Endodermal cell (in vitro differentiated cells): Measurements from ENCODE around the gene RTL9. TPM values are rescaled to one million over a fixed set of nuclear protein-coding genes. Genes with fewer than 3 reads are reported as not detected.
"Not testable (repeated sequence)": the region's sequence is repeated elsewhere in the genome, so short reads cannot be mapped to it uniquely, and the experiment has no call there.

Experiments used
- DNase-seq: peaks from one replicate; pipeline ENCODE4 v3.0.0-alpha.2; 2017
- H3K27ac ChIP-seq: 2 replicates; pipeline ENCODE4 v1.5.1; 2013; ENCODE audit warnings: mild to moderate bottlenecking, low read depth, low read length, moderate library complexity
- H3K27me3 ChIP-seq: 2 replicates; pipeline ENCODE4 v1.6.1; 2013; ENCODE audit warnings: mild to moderate bottlenecking, low read length, moderate library complexity; ENCODE audit not compliant: insufficient read depth, control insufficient read depth, poor library complexity, severe bottlenecking
- H3K36me3 ChIP-seq: 2 replicates; pipeline ENCODE4 v1.7.0; 2013; ENCODE audit warnings: mild to moderate bottlenecking, low read length, moderate library complexity; ENCODE audit not compliant: control insufficient read depth, insufficient read depth
- H3K4me1 ChIP-seq: one replicate; pipeline ENCODE4 v1.7.0; 2013; ENCODE audit warnings: low read length; ENCODE audit not compliant: control insufficient read depth, insufficient read depth
- H3K4me3 ChIP-seq: 2 replicates; pipeline ENCODE4 v1.5.1; 2013; ENCODE audit warnings: mild to moderate bottlenecking, low read length, moderate library complexity
- H3K9ac ChIP-seq: 2 replicates; pipeline ENCODE4 v1.6.1; 2013; ENCODE audit warnings: mild to moderate bottlenecking, low read length, moderate library complexity; ENCODE audit not compliant: poor library complexity, severe bottlenecking; ENCODE audit errors: extremely low read depth
- H3K9me3 ChIP-seq: 2 replicates; pipeline ENCODE4 v1.6.1; 2013; ENCODE audit warnings: mild to moderate bottlenecking, low read length, moderate library complexity; ENCODE audit not compliant: control insufficient read depth
- H3K27ac Mint-ChIP-seq: 2 replicates; pipeline ENCODE4 v1.8.0; 2020; ENCODE audit warnings: mixed read lengths
- H3K27me3 Mint-ChIP-seq: 2 replicates; pipeline ENCODE4 v1.8.0; 2021; ENCODE audit warnings: mild to moderate bottlenecking, mixed read lengths; ENCODE audit not compliant: insufficient read depth
- H3K36me3 Mint-ChIP-seq: 2 replicates; pipeline ENCODE4 v1.8.0; 2020; ENCODE audit warnings: low read depth, mixed read lengths
- H3K4me1 Mint-ChIP-seq: 2 replicates; pipeline ENCODE4 v1.8.0; 2020; ENCODE audit warnings: mixed read lengths
- H3K4me3 Mint-ChIP-seq: 2 replicates; pipeline ENCODE4 v1.8.0; 2020; ENCODE audit warnings: mild to moderate bottlenecking, moderate library complexity, mixed read lengths
- H3K9me3 Mint-ChIP-seq: 2 replicates; pipeline ENCODE4 v1.8.0; 2020; ENCODE audit warnings: mild to moderate bottlenecking, mixed read lengths
- WGBS, 2 experiments: methylation state at CpG; one replicate each; pipeline versions ENCODE4 v1.1.5 to v1.1.7; 2013; ENCODE audit warnings: missing lambda C conversion rate in 2 of 2, mixed read lengths in 1 of 2; ENCODE audit not compliant: insufficient coverage in 1 of 2, insufficient read length in 1 of 2; 5-methylcytosine and 5-hydroxymethylcytosine counted together
- total RNA-seq, 2 donors: library from RNA; stranded (reverse); fragmentation: NEBNext Ultra II Directional in 1 of 2; extraction: Animal tissue kit (Norgen Biotek cat#: 25700) in 1 of 2; gene quantifications; 2 replicates in 1 of 2; 3 replicates in 1 of 2; pipeline ENCODE4 v1.2.1, GENCODE V29; 2021
- TF ChIP-seq, protein P1 (sequence below): fragments of 200-600 bp; sonication (generic); conservative IDR thresholded peaks from 2 replicates; pipeline ENCODE4 v1.5.0; 2021; ENCODE audit warnings: antibody characterized with exemption, mild to moderate bottlenecking

Gene RTL9
- total RNA-seq, 2 donors from 2014 or later: 0.29 TPM

DNA sequence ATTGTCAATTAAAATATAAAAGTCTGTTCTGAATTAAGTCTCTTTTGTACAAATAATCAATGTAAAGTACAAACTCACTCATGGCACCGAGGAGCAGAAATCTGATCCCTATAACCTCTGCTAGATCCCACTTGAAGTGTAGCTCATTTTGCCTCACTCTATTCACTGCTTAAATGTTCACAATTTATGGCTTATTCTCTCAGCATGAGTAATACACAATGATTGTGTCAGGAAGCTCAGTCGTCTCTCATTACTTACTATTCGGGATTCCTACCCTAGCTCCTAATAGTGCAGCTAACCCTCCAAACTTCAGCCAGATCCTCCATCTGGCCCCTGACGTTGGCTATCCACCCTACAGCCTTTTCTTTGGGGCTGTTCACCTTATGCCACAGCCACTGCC lies 36.0 kb upstream of the RTL9 start:
- WGBS, 2 experiments: 83% methylated on average over 4 of the region's 4 CpGs; no CpG with 5 or more reads in 1 of the 2 experiments
- no peak overlapping the region for H3K4me3 Mint-ChIP-seq
- Histone ChIP-seq H3K27ac (no peak overlapping the region), H3K9ac (no peak overlapping the region), H3K27me3 (no peaks in the 10 kb centered on the region), H3K4me1 (no peaks in the 10 kb centered on the region), H3K36me3 (no peaks in the 10 kb centered on the region), H3K4me3 (no peak overlapping the region), H3K9me3 (no peaks in the 10 kb centered on the region)
- no peak for DNase-seq
- H3K27me3 Mint-ChIP-seq: no peaks in the 10 kb centered on the region
- no peaks in the 10 kb centered on the region for H3K36me3 Mint-ChIP-seq
- H3K4me1 Mint-ChIP-seq: peaks cover 40% of the 10 kb centered on the region
- H3K9me3 Mint-ChIP-seq: peaks cover 3% of the 10 kb centered on the region
- TF ChIP-seq, protein P1, sequence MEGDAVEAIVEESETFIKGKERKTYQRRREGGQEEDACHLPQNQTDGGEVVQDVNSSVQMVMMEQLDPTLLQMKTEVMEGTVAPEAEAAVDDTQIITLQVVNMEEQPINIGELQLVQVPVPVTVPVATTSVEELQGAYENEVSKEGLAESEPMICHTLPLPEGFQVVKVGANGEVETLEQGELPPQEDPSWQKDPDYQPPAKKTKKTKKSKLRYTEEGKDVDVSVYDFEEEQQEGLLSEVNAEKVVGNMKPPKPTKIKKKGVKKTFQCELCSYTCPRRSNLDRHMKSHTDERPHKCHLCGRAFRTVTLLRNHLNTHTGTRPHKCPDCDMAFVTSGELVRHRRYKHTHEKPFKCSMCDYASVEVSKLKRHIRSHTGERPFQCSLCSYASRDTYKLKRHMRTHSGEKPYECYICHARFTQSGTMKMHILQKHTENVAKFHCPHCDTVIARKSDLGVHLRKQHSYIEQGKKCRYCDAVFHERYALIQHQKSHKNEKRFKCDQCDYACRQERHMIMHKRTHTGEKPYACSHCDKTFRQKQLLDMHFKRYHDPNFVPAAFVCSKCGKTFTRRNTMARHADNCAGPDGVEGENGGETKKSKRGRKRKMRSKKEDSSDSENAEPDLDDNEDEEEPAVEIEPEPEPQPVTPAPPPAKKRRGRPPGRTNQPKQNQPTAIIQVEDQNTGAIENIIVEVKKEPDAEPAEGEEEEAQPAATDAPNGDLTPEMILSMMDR: no peak
- no peak overlapping the region for H3K27ac Mint-ChIP-seq

DNA sequence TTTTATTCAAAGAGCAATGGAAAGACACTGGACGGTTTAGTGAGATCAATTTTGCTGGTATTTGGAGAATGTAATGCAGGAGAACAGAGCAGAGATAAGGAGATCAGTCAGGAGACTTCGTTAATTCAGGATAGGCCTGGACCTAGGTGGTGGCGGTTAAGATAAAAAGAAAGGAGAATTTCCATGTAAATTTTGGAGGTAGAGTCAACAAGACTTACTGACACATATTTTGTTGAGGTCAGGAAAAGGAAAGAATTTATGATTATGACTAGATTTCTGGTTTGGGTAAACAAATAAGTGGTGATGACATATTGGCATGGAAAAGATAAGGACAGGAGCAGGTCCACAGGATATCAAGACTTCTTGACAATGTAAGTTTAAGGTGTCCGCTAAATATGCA lies 31.9 kb upstream of the RTL9 start:
- no peaks in the 10 kb centered on the region for H3K36me3 ChIP-seq
- no peak overlapping the region for H3K4me3 Mint-ChIP-seq
- no peak for DNase-seq
- no peak overlapping the region for H3K27ac ChIP-seq
- no peaks in the 10 kb centered on the region for H3K27me3 Mint-ChIP-seq
- no peak overlapping the region for H3K4me3 ChIP-seq
- H3K27ac Mint-ChIP-seq: no peak overlapping the region
- WGBS, 2 experiments: 92 to 100% methylated on average over 1 to 4 of the region's 4 CpGs
- no peaks in the 10 kb centered on the region for H3K36me3 Mint-ChIP-seq
- peaks cover 9% of the 10 kb centered on the region for H3K4me1 Mint-ChIP-seq
- TF ChIP-seq, protein P1: no peak
- H3K4me1 ChIP-seq: no peaks in the 10 kb centered on the region
- H3K27me3 ChIP-seq: no peaks in the 10 kb centered on the region
- H3K9me3 Mint-ChIP-seq: peaks cover 3% of the 10 kb centered on the region
- no peak overlapping the region for H3K9ac ChIP-seq
- no peaks in the 10 kb centered on the region for H3K9me3 ChIP-seq

DNA sequence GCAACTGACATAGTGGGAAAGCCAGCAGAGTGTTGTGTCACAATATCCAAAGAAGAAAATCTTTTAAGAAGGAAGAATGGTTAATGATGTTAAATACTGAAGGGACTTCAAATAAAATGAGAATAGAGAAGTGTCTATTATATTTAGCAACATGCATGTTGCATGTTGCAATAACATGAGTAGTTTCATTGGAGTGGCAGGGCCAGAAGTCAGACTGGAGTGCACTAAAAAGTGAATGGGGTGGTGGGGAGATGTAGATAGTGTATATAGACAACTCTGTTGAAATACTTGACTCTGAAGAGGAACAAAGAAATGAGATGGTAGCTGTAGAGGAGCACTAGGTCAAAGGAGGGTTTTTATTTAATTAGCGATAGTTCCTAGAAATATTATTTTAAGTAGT lies 31.3 kb upstream of the RTL9 start:
- Histone ChIP-seq H3K9me3 (no peaks in the 10 kb centered on the region), H3K9ac (no peak overlapping the region), H3K27ac (no peak overlapping the region), H3K4me3 (no peak overlapping the region), H3K4me1 (no peaks in the 10 kb centered on the region), H3K27me3 (no peaks in the 10 kb centered on the region), H3K36me3 (no peaks in the 10 kb centered on the region)
- Mint-ChIP-seq H3K4me1 (peaks cover 4% of the 10 kb centered on the region), H3K27ac (no peak overlapping the region), H3K4me3 (no peak overlapping the region), H3K9me3 (peaks cover 3% of the 10 kb centered on the region), H3K27me3 (no peaks in the 10 kb centered on the region), H3K36me3 (no peaks in the 10 kb centered on the region)
- DNase-seq: no peak
- TF ChIP-seq, protein P1: no peak
- WGBS, 2 experiments: no CpG with 5 or more reads among the region's 1 CpG

DNA sequence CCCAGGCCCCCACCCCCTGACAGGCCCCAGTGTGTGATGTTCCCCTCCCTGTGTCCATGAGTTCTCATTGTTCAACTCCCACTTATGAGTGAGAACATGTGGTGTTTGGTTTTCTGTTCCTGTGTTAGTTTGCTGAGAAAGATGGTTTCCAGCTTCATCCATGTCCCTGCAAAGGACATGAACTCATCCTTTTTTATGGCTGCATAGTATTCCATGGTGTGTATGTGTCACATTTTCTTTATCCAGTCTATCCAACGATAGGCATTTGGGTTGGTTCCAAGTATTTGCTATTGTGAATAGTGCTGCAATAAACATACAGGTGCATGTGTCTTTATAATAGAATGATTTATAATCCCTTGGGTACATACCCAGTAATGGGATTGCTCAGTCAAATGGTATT lies 30.0 kb upstream of the RTL9 start:
- H3K4me3 ChIP-seq, H3K36me3 Mint-ChIP-seq, DNase-seq, H3K4me1 Mint-ChIP-seq, H3K27ac Mint-ChIP-seq, H3K4me3 Mint-ChIP-seq, H3K9me3 Mint-ChIP-seq, H3K27ac ChIP-seq, H3K9ac ChIP-seq, H3K27me3 Mint-ChIP-seq, H3K9me3 ChIP-seq, H3K4me1 ChIP-seq, H3K36me3 ChIP-seq, H3K27me3 ChIP-seq: not testable (repeated sequence)
- 88% methylated on average over 1 of the region's 1 CpG; no CpG with 5 or more reads in 1 of the 2 experiments for WGBS, 2 experiments
